Measurements from ENCODE around the gene PCCA.
"Not testable (repeated sequence)": the region's sequence is repeated elsewhere in the genome, so short reads cannot be mapped to it uniquely, and the experiment has no call there.

PCCA gene

DNA sequence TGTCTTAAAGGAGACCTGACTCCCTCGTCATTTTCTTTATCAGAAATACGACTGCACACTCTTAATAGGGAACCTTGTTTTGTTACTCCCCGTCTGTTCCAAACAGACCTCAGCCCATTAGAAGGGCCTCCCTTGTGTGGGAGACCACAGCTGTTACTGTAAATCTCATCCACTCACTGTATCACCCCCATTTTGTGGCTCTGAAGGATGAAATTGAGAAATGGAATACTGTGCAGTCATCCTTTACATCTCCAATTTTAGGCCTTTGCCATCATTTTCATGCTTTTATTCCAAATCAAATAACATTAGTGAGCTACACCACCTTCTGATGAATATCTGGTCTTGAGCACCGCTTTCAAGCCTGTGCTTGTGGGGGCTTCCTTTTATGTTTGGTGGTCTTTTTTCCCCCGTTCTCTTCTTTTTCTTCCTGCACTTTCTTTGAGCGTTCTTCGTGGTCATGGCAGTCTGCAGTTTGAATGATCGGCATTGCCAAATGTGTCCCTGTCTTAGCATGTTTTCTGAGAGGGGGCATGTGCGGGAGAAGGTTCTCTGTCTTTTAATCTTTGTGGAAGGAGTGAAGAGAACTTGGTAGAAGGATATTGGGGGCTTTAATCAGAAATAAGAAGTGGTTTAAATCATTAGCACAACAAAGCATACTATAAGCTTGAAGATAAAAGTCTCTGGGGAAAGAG lies 433.9 kb downstream of the PCCA start:
- FAIRE-seq (no peak), DNase-seq (ENCODE audit: low spot score) (no peak)

DNA sequence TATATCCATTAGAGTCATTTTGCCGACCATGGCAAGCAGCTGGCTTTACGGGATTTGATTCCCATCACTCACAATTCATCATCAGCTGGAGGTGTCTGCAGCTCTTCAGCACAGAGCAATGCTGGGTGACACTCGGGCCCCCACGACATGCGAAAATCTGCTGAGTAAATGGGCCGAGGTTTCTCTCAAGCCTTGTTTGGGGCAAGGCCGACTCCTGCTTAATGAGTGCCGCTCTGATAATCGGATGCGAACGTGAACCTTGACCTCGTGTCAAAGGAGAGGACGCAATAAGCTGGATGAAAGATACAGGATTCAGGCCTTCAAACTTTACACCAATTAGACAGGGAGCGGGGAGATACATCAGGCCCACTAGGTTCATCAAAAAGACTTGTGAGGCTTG lies 434.5 kb downstream of the PCCA start:
- no peak for FAIRE-seq
- no peak for DNase-seq (ENCODE audit: low spot score)

GRCh38 chr13:100523981-100524386 lies 435.1 kb downstream of the PCCA start:
- FAIRE-seq: no peak

DNA sequence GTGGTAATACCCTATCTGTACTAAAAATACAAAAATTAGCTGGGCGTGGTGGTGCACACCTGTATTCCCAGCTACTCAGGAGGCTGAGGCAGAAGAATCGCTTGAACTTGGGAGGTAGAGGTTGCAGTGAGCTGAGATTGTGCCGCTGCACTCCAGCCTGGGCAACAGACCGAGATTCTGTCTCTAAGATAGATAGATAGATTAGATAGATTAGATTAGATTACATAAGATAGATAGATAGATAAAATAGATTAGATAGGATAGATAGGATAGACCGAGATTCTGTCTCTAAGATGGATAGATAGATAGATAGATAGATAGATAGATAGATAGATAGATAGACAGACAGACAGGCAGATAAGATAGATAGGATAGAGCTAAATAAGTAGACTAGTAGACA lies 435.8 kb downstream of the PCCA start:
- FAIRE-seq; DNase-seq (ENCODE audit: low spot score): not testable (repeated sequence)

More at GRCh38 chr13:100523981-100524386, 435.1 kb downstream of the PCCA start:
- DNase-seq (ENCODE audit: low spot score): no peak

DNA sequence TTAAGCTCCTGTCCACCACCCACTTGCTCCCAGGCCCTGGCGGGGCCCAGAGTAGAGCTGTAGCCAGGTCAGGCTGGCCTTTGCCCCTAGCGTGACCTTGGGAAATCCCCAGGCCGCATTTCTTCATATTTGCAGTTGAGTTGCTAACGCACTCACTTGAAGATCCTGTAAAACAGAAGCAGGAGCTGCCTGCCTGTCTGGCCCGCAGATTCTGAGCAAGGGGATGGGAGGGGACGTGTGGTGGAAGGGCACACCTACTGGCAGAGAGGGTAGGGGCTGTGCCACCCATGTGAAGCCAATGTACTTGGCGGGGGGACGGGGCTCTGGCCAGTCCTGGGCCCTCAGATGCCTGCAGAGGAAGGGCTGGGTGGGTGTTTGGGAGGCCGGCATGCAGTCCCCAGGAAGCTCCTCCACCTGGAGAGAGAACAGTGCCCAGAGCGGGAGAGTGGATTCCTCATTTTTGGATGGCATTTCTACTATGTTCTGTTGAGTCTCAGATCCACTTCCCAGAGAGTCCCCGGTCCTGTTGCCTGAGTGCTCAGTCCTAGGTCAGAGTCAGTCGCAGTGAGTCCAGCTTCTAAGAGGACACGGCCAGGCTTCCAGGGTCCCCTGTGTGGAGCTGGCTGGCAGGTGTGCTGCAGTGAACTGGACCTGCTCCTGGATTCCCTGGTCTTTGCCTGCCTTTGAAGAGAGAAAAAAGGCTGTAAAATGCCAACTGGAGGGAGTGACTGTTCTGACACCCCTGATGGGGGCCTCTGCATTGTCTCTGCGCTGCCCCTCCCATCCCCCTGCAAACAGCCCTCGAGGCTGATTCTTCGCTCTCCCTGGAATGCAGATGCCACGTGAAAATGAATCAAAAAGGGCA lies 436.8 kb downstream of the PCCA start:
- FAIRE-seq (no peak), DNase-seq (ENCODE audit: low spot score) (no peak)

DNA sequence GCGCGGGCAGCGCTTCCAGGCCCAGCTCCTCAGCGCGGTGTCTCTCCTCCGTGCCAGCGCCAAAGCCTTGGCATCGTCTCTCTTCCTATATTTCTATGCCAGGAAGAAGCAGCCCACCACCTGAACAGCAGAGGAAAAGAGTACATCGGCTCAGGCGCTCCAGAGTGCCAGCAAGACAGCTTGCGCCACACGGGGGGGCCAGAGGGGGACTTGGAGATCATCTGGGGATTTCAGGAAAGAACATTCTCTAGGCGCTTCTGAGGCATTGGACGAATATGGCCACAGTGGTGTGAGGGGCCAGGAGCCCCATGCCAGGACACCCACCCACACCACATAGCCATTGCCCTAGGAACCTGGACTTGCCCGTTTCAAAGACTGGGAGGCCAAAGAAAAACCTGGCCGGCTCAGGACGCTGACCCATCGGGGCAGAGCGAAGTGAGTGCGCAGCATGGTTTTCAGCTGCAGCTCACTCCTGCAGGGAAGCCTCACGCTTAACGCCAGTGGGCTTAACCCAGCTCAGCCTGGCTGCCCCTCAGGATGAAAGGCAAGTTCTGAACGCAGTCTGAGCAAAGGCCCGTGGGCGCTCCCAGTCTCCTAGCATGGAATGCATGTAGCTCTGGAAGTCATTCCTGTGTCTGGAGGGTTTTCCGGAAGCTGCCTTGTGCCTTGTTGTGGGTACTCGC lies 437.6 kb downstream of the PCCA start:
- no peak for FAIRE-seq
- no peak for DNase-seq (ENCODE audit: low spot score)

GRCh38 chr13:100527644-100528043 lies 438.8 kb downstream of the PCCA start:
- DNase-seq (ENCODE audit: low spot score) (no peak), FAIRE-seq (no peak)

- FAIRE-seq (no peak), DNase-seq (ENCODE audit: low spot score) (no peak)
Observed at GRCh38 chr13:100528353-100528752, 439.5 kb downstream of the PCCA start.

DNA sequence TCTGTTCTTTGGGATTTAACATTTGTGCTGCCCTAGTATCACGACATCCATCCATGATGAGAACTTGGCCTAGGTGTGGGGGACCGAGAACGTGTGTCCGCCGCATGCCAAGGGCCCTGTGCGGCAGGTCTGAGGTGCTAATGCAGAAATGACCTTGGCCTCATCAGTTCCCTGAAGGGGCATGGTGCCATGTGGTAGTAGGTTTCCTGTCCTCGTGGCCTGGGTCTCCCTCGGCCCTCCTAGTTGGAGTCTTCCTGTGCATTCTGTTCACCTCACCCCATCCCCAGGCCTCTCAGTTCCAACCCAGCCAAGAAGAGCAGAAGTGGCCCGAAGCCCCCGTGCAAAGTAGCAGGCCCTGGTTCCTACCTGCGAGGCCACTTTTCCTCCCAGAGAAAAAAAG lies 439.9 kb downstream of the PCCA start:
- FAIRE-seq (no peak), DNase-seq (ENCODE audit: low spot score) (no peak)

GRCh38 chr13:100529666-100530377 lies 440.9 kb downstream of the PCCA start:
- FAIRE-seq: no peak

GRCh38 chr13:100530671-100531213 lies 441.8 kb downstream of the PCCA start:
- FAIRE-seq (no peak), DNase-seq (ENCODE audit: low spot score) (no peak)

More at GRCh38 chr13:100529666-100530377, 440.9 kb downstream of the PCCA start:
- DNase-seq (ENCODE audit: low spot score): no peak

DNA sequence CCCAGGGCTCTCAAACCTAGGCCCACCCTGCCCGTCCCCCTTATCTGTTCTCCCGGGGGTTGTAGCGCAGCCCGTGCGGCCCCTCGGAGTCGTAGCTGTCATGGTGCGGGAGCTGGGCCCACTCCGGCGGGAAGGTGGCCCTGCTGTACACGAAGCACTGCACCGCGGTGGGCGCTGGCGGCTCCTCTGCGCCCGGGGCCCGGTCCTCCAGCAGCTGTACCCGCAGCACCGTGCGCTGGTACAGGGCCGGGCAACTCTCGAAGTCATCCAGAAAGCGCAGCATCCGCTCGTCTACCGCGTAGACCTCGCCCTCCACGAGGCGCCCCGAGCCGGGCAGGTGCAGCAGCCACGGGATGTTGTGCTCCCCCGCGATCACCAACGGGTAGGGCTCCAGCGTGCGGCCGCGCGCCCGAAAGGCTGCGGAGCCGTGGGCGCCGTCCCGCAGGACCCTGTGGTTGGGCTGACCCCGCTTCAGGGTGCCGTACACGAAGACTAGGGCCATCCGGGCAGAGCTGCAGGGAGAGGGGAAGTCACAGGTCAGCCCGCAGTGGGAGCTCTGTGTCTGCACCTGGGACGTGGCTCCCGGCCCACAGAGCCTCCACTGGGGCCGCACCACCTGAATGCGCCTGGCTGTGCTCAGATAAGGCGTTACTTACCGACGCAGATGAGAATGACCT lies 443.3 kb downstream of the PCCA start:
- DNase-seq (ENCODE audit: low spot score) (no peak), FAIRE-seq (no peak)

GRCh38 chr13:100532836-100533435 lies 444.0 kb downstream of the PCCA start:
- no peak for FAIRE-seq
- DNase-seq (ENCODE audit: low spot score): no peak

DNA sequence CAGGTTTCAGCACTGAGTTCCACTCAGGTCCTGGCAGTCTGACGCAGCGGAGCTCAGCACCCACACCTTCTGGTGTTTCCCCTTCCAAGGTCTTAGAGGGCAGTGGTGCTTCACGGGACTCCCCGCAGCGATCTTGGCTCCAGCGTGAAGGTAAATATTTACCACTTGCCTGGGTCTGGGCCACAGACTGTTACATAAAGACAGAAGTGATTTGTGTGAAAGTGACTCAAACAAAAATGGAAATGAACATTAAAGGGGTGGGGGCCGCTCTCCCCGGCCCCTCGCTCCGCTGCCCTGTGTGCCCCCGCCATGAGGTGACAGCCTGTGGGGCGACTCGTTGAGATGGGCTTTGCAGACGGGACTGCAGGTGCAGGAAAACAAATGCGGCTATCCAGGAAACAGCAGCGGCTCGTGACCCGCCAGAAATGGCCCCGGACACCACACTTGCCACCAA lies 444.7 kb downstream of the PCCA start:
- FAIRE-seq: no peak
- DNase-seq (ENCODE audit: low spot score): no peak

- FAIRE-seq (no peak), DNase-seq (ENCODE audit: low spot score) (no peak)
Observed at GRCh38 chr13:100534147-100534843, 445.4 kb downstream of the PCCA start.

- DNase-seq (ENCODE audit: low spot score) (no peak), FAIRE-seq (no peak)
Observed at GRCh38 chr13:100534911-100535310, 446.0 kb downstream of the PCCA start.

DNA sequence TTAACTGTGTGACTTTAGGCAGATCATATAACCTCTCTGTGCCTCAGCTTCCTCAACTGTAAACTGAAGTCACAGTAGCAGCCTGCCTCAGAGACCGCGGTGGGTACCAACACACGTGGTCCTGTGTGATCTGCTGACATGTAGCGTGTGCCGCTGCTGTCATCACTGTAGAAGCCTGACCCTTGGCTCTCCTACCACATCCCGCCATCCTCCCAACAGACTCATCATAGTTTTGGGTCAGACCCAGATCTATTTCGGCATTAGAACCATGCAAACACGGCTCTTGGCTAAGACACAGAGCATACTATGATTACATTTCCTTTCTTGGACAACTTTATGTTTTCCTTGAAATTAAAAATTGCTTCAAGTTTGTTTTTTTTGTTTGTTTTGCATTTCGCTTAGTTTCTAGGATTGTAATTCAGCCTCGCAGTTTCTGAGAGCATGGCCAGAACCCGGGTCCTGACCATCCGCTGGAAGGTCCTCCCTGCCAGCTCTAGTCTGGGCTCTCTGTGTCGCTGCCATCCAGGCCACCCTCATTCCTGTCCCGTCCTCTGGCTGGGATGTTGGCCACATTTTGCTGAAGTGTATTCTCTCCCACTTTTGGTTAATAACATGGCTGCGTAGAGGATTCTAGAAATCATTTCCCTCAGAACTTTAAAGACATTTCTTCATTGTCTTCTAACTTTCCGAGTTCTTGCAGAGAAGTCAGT lies 446.7 kb downstream of the PCCA start:
- no peak for DNase-seq (ENCODE audit: low spot score)
- FAIRE-seq: no peak

GRCh38 chr13:100536643-100537180 lies 447.8 kb downstream of the PCCA start:
- FAIRE-seq (no peak), DNase-seq (ENCODE audit: low spot score) (no peak)

GRCh38 chr13:100537486-100537885 lies 448.6 kb downstream of the PCCA start:
- FAIRE-seq (no peak), DNase-seq (ENCODE audit: low spot score) (no peak)
